Muscle layer of duodenum (tissue), 2 donors: ENCODE results near the gene RAB37.

Source experiments
- H3K27ac ChIP-seq: one replicate; pipeline ENCODE4 v1.7.0; 2013; ENCODE audit warnings: mild to moderate bottlenecking, low read length
- H3K27me3 ChIP-seq: one replicate; pipeline ENCODE4 v1.7.0; 2013; ENCODE audit warnings: low read depth, mild to moderate bottlenecking, control low read depth, low read length
- H3K36me3 ChIP-seq, 2 donors: one replicate each; pipeline ENCODE4 v1.7.0; 2013; ENCODE audit warnings: low read length in 2 of 2, control low read depth in 1 of 2, mild to moderate bottlenecking in 1 of 2; ENCODE audit not compliant: insufficient read depth in 2 of 2, control insufficient read depth in 1 of 2
- H3K4me1 ChIP-seq, 2 donors: one replicate each; pipeline ENCODE4 v1.7.0; 2013; ENCODE audit warnings: low read length in 2 of 2, mild to moderate bottlenecking in 2 of 2, control low read depth in 1 of 2, moderate library complexity in 1 of 2; ENCODE audit not compliant: insufficient read depth in 2 of 2, control insufficient read depth in 1 of 2
- H3K4me3 ChIP-seq, 2 donors: one replicate each; pipeline ENCODE4 v1.7.0; 2013; ENCODE audit warnings: low read length in 2 of 2, low read depth in 1 of 2, mild to moderate bottlenecking in 1 of 2
- H3K9me3 ChIP-seq, 2 donors: one replicate each; pipeline ENCODE4 v1.7.0; 2013; ENCODE audit warnings: low read length in 2 of 2, control low read depth in 1 of 2, mild to moderate bottlenecking in 1 of 2; ENCODE audit not compliant: control insufficient read depth in 1 of 2
- donor health status: healthy.

The RAB37 gene

GRCh38 chr17:74775409-74776043, 38.5 kb downstream of the RAB37 start:
- Histone ChIP-seq H3K36me3 (peaks cover 23 to 49% of the 10 kb centered on the region in 2 donors), H3K27ac (peak overlapping the region; percentile 67)

GRCh38 chr17:74776044-74776962, 39.2 kb downstream of the RAB37 start, which contains the start of gene NAT9:
Gene NAT9, minus strand, starts transcription at chr17:74776345. Its CDS starts 647 bp downstream, at chr17:74775698.
- H3K36me3 ChIP-seq = peaks cover 16 to 41% of the 10 kb centered on the region in 2 donors
- H3K4me3 ChIP-seq = peak within 1 kb of the TSS; percentile 75 to 98
- H3K27ac ChIP-seq = peak within 1 kb of the TSS; percentile 67
- peaks cover 11 to 20% of the 10 kb centered on the region in 2 donors for H3K4me1 ChIP-seq
- no peaks in the 10 kb centered on the region for H3K27me3 ChIP-seq
- H3K9me3 ChIP-seq = no peaks in the 10 kb centered on the region

More at GRCh38 chr17:74775409-74776043, 38.5 kb downstream of the RAB37 start:
- Histone ChIP-seq H3K27me3 (no peaks in the 10 kb centered on the region), H3K9me3 (no peaks in the 10 kb centered on the region), H3K4me1 (peaks cover 11 to 20% of the 10 kb centered on the region in 2 donors), H3K4me3 (peak overlapping the region; percentile 75 to 98)

- Histone ChIP-seq H3K27me3 (no peaks in the 10 kb centered on the region), H3K9me3 (no peaks in the 10 kb centered on the region), H3K4me1 (peaks cover 11 to 20% of the 10 kb centered on the region in 2 donors), H3K36me3 (peaks cover 13 to 34% of the 10 kb centered on the region in 2 donors), H3K4me3 (peak overlapping the region; percentile 75 to 86), H3K27ac (no peak overlapping the region)
These were observed 39.9 kb downstream of the RAB37 start for GRCh38 chr17:74776990-74777389.

- H3K27me3 ChIP-seq = no peaks in the 10 kb centered on the region
- H3K36me3 ChIP-seq = peaks cover 2 to 27% of the 10 kb centered on the region in 2 donors
- H3K27ac ChIP-seq = no peak overlapping the region
- no peak overlapping the region for H3K4me3 ChIP-seq
- peaks cover 11 to 20% of the 10 kb centered on the region in 2 donors for H3K4me1 ChIP-seq
- no peaks in the 10 kb centered on the region for H3K9me3 ChIP-seq
These were observed 41.0 kb downstream of the RAB37 start for GRCh38 chr17:74777901-74778515.

- Histone ChIP-seq H3K4me1 (peaks cover 11 to 20% of the 10 kb centered on the region in 2 donors), H3K27ac (no peak overlapping the region), H3K36me3 (peaks cover 0 to 24% of the 10 kb centered on the region in 2 donors)
These were observed 41.9 kb downstream of the RAB37 start for GRCh38 chr17:74778960-74779359.

GRCh38 chr17:74779501-74779900, 42.4 kb downstream of the RAB37 start:
- Histone ChIP-seq H3K36me3 (peaks cover 0 to 23% of the 10 kb centered on the region in 2 donors), H3K9me3 (no peaks in the 10 kb centered on the region), H3K27ac (peak overlapping the region; percentile 54), H3K4me3 (no peak overlapping the region), H3K4me1 (peaks cover 11 to 20% of the 10 kb centered on the region in 2 donors), H3K27me3 (no peaks in the 10 kb centered on the region)

More at GRCh38 chr17:74778960-74779359, 41.9 kb downstream of the RAB37 start:
- H3K27me3 ChIP-seq = no peaks in the 10 kb centered on the region
- no peaks in the 10 kb centered on the region for H3K9me3 ChIP-seq
- H3K4me3 ChIP-seq = no peak overlapping the region

- no peaks in the 10 kb centered on the region for H3K9me3 ChIP-seq
- no peak overlapping the region for H3K4me3 ChIP-seq
- H3K27ac ChIP-seq = peak overlapping the region; percentile 54
- H3K4me1 ChIP-seq = peaks cover 11 to 20% of the 10 kb centered on the region in 2 donors
- H3K36me3 ChIP-seq = peaks cover 0 to 24% of the 10 kb centered on the region in 2 donors
- no peaks in the 10 kb centered on the region for H3K27me3 ChIP-seq
These were observed 42.9 kb downstream of the RAB37 start for GRCh38 chr17:74779948-74780400.

GRCh38 chr17:74780443-74781238, 43.6 kb downstream of the RAB37 start:
- Histone ChIP-seq H3K9me3 (no peaks in the 10 kb centered on the region), H3K27ac (peak overlapping the region; percentile 14), H3K4me1 (peaks cover 6 to 13% of the 10 kb centered on the region in 2 donors), H3K36me3 (peaks cover 0 to 31% of the 10 kb centered on the region in 2 donors), H3K4me3 (no peak overlapping the region), H3K27me3 (no peaks in the 10 kb centered on the region)

GRCh38 chr17:74782571-74782970, 45.5 kb downstream of the RAB37 start:
- Histone ChIP-seq H3K9me3 (no peaks in the 10 kb centered on the region), H3K36me3 (peaks cover 0 to 41% of the 10 kb centered on the region in 2 donors), H3K4me1 (peaks cover 0 to 2% of the 10 kb centered on the region in 2 donors), H3K4me3 (no peak overlapping the region), H3K27me3 (no peaks in the 10 kb centered on the region), H3K27ac (no peak overlapping the region)

GRCh38 chr17:74784125-74784810, 47.2 kb downstream of the RAB37 start:
- Histone ChIP-seq H3K36me3 (peaks cover 0 to 47% of the 10 kb centered on the region in 2 donors), H3K4me1 (no peaks in the 10 kb centered on the region)

More at GRCh38 chr17:74784125-74784810, 47.2 kb downstream of the RAB37 start:
- Histone ChIP-seq H3K9me3 (no peaks in the 10 kb centered on the region), H3K4me3 (no peak overlapping the region), H3K27me3 (no peaks in the 10 kb centered on the region), H3K27ac (no peak overlapping the region)
